GM10847 (cell line): Measurements from ENCODE around the gene NR4A2.

Experiments used
- POLR2A ChIP-seq: IDR thresholded peaks from 2 replicates; pipeline ENCODE4 v1.6.1; 2011; ENCODE audit not compliant: insufficient read length; ENCODE audit errors: extremely low read depth

Gene NR4A2

DNA sequence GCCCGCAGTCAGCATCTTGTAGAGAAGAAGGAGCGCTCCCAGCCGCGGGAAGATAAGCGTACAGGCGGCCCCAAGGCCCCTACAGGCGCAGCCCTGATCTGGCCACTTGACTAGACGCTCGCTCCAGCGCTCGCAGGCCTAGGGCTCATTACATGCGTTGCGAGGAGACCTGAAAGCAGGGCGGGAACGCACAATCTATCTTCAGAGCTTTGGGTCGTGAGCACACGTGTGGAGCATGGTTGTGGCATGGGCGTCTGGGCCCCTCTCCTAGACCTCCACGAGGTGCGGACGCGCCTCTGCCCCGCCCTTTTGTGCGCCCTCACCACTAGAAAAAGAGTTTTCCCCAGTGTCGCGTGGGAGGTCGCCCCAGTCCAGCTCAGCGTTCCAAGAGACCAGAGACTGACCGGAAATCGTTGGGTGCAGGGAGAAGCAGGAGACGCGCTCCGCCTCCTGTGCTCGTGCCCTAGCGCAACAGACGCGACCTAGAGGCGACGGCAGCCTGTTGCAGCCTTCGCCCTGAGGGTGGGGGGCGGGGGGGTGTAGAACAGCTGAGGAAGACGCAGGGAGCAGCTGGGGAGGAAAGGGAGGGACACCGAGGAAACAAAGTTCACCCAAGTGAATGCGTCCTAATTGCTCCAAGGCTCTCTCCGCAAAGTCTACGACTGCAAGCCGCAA is 12.6 kb downstream of the NR4A2 start:
- TF ChIP-seq POLR2A, result no peak

DNA sequence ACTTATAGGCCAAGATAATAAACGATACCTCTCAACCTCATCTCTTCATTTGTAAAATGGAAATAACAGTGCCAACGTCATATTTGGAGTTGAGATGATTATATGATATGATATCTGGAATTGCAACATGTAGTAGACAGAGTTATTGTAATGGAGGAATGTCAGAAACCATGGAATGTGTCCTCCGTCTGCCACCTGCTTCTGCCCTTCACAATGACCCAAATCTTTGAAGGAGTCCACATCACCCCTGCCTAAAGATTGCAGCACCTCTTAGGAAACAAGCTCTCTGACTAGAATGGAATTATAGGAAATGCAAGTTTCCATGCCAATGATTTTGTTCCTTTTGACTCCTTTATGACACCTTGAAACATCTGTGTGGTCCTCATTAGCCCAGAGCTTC is 14.9 kb downstream of the NR4A2 start:
- no peak for TF ChIP-seq POLR2A

DNA sequence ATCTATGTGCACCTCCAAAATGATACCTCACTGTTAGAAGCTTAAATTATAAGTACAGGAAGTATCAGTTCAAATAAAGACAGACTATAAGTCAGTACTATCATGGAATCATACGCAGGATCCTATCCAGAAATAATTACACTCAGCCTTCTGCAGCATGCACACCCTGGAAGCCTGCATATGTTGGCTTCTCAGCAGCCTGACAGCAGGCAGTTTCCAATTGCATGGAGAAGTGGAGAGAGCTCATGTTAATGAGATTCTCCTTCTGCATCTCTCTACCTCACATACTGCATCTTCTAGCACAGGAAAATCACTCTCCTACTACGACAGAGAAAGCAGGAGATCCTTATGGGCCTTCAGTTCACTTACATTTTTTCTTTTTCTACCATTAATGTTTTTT is 20.5 kb downstream of the NR4A2 start:
- no peak for TF ChIP-seq POLR2A

DNA sequence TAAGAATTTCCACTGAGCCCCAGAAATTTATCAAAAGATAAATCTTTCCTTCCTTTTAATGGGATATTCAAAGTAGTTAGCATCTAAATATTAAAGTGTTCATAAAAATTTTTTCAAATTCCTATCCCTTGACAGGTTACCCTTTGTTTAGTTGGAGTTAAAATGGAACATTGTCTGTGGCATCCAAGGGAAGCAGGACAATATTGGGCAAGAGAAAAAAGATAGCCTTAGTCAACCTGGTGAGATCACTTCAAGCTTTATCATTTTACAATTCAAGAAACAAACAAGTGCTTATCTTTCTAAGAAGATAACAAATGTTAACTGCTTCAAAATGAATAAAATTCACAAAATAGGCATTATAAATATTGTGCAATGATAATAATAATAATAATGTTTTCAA is 21.7 kb downstream of the NR4A2 start:
- no peak for TF ChIP-seq POLR2A

DNA sequence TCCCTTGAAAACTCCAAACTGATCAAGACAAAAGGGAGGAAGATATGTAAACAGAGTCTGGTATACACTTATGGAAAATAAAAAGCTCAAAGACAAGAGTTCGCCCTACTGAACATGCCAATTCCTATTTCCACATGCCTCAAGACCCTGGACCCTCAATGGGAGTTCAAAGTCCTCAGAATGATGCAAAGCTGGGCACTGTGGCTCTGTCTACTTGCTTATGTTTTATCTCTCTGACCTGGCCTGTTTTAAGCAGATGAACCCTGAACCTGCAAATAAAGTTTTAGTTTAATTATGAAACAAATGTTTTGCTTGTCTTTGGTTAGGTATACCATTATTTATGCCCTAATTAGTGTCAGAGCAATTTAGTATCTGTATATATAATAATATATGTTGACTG is 22.6 kb downstream of the NR4A2 start:
- TF ChIP-seq POLR2A, result no peak

DNA sequence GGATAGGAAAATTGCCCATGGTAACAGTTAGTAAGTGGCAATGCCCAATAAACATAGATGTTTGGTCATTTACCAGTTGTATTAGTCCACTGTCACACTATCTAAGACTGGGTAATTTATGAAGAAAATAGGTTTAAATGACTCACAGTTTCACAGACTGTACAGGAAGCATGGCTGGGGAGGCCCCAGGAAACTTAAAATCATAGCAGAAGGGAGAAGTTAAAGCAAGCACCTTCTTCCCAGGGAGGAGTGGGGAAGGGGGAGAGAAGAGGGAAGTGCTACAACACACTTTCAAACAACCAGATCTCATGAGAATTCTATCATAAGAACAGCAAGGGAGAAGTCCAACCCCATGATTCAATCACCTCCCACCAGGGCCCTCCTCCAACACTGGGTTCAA is 23.4 kb downstream of the NR4A2 start:
- no peak for TF ChIP-seq POLR2A

DNA sequence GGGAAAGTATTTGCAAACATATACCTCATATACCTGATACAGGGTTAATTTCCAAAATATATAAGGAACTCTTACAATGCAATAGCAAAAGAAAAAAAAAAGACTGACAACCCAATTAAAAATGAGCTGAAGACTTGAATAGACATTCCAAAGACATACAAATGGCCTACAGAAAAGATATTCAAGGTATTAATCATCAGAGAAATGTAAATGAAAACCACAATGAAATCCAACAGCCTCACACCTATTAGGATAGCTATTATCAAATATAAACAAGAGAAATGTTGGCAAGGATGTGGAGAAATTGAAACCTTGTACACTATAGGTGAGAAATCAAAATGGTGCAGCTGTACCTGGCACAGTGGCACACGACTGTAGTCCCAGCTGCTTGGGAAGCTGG is 25.7 kb downstream of the NR4A2 start:
- no peak for TF ChIP-seq POLR2A

DNA sequence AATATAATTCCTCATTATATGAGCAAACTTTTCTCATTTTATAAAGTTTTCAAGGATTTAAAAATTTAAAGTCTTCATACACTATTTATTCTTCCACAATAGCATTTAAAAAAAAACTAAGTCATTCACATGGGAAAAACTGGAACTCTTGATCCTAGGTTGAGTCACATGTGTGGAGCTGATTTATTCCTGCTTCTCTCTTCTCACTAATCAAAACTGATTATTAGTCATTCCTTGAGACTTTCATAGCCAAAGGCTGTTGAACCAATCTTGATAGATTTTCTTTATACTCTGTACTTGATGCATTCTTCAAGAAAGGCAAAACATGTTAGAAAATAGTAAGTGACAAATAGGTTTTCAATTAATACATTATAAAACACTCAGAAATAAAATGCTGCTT is 27.4 kb downstream of the NR4A2 start:
- TF ChIP-seq POLR2A, result no peak

DNA sequence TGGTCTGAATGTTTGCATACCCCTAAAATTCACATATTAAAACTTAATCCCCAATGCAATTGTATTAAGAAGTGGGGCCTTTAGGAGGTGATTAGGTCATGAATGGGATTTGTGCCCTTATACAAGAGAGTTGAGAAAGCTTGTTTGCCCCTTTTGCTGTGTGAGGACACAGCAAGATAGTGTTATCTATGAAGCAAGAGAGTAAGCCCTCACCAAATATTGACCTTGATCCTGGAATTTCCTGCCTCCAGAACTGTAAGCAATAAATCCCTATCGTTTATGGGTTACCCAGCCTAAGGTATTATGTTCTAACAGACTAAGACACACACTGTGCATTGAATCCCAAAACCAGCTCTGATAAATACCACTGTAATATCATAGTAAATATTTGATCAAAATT is 32.2 kb downstream of the NR4A2 start:
- no peak for TF ChIP-seq POLR2A

DNA sequence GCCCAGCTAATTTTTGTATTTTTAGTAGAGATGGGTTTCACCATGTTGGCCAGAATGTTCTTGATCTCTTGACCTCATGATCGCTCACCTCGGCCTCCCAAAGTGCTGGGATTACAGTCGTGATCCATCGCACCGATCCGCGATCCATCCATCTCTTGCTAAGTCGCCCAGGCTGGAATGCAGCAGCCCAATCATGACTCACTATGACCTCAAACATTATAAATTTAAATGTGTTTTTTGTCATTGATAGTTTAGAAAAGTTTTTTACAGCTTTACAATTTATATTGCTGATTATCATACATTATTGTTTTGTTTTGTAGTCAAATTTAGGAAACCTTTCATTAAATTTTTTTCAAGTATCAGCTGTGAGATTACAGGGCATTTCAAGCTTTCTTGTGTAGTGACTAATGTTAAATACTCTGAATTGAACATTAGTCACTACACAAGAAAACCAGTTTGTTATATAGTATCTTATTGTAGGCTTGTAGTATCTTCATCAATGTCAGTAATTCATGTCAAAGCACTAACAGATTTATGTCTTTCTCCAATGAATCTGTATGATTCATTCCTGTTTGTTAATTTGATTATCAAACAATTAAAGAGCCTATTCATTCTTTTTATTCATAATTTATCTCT is 37.5 kb downstream of the NR4A2 start:
- TF ChIP-seq POLR2A, result no peak

DNA sequence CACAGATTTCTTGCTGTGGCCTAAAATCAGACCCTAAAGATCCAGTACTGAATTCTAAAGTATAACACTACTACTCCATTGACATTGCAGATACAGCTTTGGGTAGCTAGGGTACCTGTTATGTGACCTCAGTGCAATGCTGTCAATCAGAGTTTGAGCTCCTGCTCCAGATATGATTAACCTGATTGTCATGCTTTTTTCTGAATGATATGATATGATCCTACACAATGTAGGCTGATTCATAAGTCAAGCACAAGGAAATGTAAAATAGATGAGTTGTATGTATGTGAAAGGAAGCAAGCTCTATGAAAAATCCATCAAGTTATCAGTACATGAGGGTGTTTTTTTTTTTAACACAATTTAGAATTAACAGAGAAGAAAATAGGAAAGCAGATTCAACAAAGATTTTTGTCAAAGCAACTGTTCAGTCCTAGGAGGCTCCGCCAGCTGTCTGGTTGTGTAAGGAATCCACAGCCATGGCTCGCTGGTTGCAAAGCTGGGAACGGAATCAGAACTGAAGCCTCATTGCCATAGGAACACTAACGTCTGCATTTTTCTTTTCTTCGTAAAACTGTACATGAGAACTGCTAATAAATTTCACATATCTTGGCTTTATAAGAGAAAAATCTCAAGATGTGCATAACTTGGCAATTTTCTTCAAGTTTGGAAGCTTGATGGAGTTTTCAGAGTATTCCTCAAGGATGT is 52.9 kb downstream of the NR4A2 start:
- TF ChIP-seq POLR2A, result no peak
